CD1c-positive myeloid dendritic cell (primary cell): ENCODE measurements around the gene OLFML2A.
"Not testable (repeated sequence)": the region's sequence is repeated elsewhere in the genome, so short reads cannot be mapped to it uniquely, and the experiment has no call there.

Source experiments
- DNase-seq: peaks from one replicate; pipeline ENCODE4 v3.0.0-alpha.2; 2016; ENCODE audit errors: extremely low spot score

Gene OLFML2A

DNA sequence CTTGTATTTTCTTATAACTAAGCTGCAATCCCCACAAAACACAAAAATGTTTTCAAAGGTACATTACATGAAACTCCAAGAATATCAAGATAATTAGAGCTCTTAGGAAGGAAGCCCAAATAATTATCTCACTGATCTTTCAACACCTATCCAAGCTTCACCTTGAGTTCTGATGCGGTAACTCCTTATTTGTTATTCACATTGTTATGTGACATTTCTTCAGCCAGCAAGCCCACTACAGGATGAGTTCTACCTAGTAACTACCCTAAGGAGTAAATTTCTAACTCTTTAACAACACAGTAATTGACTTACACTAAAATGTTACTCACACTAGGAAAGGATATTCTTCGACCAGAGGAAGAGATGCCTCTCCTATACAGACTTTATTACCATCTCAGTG lies 15.7 kb upstream of the OLFML2A start:
- DNase-seq = no peak

DNA sequence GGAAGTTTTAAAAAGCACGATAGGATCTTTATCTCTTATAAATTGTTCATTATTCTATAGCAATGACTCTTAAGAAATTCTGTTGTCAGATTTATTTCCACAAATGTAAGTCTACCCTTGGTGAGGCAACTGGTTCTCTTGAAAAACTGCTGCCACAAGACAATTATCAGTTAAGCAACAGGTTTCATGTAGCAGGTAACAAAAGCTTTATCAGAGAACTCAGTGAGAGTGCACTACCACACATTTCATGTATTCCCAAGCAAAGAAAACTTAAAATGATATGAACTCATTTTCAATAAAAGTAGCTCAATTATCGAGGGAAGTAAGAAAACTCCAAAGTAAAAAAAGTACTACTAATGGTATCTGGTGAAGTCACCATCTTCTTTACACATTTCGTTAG lies 15.2 kb upstream of the OLFML2A start:
- no peak for DNase-seq

DNA sequence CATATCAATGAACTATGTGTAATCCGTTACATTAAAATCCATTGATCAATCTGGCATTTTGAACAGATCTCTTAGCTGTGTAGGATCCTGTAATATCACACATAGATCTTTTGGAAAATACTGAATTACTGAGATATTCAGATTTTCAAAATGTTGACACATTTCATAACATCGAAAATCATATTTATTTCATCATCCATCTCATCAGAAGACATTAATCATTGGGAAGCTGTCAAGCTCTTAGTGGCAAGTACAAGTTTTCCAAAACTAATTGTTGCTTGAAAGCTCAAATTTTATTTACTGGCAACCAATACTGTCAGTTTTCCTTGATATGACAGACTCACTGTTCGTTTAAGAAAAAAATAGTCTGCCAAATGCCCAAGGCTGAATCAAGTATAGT lies 14.3 kb upstream of the OLFML2A start:
- DNase-seq = no peak

DNA sequence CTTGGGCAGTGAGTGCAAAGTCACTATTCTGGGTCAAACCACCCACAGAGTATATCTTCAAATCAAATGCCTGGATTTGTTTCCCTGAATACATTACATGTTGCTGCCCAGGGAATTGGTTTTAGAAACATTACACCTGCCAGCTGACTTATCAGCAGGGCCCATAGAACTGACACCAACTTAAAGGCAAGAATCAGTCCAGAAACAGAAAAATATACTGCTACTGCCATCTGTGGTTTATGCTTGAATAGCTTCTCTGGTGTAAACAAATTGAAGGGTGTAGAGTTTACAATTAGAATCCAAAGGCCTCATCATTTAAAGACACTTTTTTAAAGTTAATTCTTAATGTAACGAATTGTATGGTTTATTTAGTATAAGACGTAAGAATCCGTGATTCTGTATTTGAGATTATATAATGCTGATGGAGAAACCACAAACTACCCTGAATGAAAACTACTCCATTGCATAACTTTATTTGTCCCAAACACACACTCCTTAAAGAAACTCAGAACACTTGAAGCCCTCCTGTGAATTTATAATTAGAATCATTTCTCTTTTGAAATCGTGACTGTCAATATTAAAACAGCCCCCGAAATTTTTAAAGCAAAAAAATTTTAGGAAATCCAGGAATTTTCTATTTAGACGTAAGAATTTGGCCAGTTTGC lies 12.0 kb upstream of the OLFML2A start:
- peak; percentile 26 for DNase-seq

DNA sequence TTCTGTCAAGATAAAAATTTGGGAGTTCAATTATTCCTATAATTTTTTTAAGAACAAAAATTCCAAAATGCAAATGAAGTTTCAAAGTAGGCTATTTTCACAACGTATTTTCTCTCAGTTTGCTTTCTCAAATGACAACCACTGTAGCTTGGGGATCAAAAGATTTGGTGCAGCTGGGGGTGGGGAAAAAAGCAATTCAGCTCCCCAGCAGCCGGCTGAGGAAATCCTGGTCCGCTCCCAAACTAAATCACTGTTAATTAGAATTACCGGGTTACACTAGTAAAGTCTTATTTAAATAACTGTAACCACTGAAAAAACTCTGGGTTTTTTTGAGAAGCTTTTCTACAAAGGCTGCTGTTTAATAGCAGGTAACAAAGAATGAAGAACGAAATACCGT lies 11.5 kb upstream of the OLFML2A start:
- DNase-seq = no peak

DNA sequence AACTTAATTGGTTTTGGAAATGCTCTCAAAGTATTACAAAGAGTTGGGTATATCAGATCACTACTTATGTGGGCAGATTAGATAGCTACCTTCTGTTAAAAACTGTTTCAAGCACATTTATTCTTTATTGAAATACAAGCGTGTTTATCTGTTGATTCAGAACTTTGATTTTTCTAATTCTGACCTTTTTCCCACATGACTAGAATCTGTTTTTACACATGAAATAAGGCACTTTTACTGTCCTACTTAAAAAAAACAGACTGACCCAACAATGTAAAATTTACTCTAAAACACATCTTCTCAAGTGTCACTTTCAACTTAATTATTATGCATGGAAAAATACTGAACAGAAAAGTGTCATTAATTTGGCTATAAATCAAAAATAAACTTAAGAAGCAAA lies 10.6 kb upstream of the OLFML2A start:
- no peak for DNase-seq

DNA sequence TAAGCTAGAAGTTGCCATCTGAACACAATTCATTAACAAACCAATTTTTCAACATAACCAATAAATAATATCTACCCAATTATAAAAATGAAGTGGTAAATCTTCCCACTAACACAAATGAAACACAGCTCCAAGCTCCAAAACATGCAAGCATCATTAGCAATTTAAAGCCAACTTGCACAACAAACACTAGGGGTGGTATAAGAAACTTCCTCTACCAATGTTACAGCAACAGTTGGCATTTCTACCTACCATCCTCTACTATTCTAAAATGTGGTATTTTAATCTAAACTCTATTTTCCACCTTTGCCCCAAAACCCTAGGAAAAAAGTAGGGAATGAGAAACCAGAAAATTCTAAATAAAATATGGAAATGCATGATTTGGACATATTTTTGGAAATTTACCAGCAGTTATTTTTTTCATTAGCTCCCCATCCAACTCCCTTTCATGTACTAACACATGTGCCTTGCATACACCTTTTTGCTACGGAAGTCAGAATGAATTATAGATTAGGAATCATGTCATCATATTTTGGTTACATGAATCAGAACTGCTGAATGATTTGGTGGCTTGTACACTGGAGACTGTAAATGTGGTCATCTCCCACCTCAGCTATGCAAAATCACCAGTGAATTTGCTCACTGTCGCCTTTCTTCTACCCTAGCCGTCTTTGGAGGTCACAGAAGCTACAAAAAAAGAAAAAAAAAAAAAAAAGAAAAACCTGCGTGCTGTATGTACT lies 9.9 kb upstream of the OLFML2A start:
- DNase-seq = no peak

DNA sequence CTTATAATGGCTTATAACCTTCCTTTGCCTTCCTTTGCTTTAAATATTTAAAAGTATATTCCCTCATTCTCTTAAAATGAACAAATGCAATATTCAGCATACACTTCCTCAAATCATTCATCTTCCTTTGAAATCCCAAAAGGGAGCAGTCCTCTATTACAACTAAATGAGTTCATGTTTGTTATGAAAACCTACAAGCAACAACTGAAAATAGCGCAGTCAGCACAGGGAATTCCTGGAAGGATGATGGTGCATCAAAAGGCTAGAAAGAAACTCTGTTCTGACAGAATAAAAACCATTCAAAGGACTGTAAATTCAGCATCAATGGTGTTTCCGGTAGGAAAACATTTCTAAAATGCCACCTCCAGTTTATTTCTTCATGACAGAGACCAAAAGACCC lies 9.1 kb upstream of the OLFML2A start:
- DNase-seq = peak; percentile 33

DNA sequence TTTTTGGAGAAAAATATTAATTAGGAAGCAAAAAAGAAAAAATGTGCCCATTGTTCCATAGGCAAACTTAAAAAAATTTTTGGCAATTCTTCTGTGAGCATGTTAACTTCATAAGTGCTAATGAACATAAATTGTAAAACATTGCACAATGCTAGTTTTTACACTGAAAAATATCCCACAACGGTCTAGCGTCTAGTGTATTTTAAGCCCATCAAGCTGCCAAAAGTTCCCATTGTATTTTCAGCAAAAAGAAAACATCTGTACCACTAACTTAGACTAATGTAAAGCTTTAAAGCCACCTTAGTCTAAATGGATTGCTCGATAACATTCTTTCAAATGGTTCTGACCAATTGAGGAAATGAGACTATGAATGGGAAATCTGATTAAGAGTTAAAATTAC lies 8.6 kb upstream of the OLFML2A start:
- DNase-seq = no peak

DNA sequence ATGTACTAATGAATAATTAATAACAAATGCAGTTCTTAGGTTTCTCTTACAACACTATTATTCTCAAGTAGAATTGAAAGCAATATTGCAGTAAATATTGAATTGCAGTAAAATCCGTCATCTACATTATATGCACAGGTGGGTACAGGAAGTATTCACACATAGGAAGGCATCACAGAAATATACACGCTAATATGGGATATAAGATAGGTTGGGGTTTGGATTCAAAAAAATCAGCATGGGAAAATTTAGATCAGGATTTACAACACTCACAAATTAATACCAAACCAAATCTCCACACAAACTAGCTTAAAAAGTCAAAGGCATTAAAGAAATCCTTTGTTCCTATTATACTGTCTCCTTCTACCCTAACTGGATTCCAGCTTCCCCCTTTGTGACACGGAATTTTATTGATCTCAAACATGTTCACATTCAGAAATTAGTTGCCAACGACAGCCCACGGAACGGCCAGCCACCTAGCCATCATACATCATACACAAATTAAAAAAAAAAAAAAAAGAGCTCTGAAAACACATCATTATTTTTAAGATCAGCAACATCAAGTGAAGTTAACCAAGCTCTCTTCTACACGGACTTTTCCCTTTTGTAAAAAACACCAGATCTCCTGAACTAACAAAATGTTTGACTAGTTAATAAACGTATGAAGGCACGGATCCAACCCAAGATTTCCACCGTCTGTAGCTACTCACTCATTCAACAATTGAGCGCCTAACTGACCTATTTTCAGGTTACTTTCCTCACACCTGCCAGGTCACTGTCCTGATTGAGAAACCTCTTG lies 8.0 kb upstream of the OLFML2A start:
- DNase-seq = no peak

DNA sequence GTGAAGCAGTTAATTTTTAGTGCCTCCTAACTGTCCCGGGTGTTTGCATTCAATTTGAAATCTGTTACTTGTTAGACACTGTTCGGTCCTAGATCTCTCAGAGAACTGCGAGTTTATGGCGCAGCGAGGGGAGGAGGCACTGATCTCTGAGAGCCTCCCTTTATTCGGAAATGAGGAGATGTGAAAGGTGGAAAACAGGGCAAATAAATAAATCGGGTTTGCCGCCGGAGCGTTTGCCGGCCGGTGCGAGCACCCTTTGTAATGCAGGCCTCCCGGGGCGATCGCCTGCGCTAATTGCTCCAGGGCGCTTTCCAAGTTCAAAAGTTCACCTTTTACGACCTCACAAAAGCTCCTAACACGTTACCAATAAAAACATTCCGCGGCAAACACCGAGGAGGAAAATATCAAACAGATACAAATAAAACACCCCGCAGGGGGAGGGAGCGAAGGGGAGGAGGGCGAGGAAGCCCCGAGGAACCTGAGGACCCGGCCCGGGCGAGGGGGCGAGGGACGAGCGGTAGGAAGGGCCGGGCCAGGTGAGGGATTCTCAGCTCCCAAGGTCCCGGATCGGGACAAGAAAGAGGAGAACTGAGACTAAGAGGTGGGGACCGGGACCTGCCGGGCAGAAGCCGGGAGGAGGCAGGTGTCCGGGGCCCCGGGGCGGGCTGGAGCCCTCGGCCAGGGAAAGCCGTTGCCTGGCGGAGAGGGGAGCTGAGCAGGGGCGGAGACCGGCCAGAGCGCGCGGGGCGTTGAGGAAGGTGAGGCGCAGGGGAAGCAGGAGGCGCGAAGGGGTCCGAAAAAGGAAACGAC lies 7.2 kb upstream of the OLFML2A start:
- DNase-seq = no peak

DNA sequence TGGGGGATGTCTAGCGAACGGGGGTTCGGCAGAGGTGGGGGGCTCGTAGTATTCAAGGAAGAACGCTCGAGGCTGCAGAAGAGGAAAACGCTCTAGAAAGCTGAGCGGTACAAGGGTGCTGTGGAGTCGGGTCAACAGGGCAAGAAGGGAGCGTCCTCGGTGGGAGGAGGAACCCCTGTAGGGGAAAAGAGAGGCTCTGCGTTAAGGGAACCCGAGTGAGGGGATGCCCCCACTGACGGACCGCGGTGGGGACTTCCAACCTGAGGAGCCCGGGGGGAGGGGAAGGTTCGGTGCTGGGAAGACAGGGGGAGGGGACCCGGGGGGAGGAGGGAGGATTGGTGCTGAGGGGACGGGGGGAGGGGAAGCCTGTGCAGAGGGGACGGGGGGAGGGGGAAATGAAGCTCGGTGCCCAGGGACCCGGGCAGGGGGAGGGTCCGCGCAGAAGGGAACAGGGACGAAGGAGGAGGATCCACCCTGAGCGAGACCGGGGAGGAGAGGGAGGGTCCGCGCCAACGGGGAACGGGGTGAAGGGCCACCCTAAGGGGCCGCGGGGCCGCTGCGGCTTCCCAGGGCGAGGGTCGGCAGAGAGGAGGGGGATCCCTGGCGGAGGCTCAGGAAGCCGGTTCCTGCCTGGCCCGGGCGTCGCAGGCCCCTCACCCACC lies 6.4 kb upstream of the OLFML2A start:
- DNase-seq = peak; percentile 31

DNA sequence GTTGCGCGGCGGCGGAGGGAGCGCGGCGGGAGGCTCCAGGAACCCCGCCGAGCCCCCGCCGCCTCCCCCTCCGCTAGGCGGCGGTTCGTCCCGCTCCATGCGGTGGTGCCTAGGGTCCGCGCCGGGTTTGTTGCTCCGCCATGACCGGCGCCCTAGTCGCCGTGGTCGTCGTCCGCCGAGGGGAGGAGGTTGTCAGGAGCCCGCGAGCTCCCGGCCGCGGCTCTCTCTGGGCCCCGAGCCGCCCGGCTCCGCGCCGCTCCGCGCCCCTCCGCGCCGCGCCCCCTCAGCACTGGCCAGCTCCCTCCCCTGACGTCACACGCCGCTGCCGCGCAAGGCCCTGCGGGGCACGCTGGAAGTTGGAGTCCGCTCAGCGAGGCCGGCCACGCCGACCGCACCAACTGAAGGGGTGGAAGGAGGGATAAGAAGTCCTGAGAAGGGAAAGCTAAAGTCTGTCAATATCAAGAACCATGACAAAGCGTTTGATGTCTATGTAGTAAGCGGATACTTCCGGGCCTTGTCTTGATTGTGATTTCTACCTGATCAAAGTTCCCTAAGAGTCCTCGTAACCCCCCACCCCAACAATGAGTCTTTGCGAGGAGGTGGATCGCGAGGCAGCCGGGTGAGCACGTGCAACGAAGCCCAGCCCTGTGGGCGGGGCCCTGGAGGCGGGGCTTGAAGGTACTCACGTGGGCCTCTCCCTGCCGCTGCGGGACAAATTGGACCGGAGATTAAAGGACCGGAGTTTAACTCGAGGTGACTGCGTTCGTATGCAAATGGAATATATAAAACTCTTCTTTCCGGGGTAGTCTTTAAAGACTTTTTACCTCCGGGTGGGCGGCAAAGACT lies 5.7 kb upstream of the OLFML2A start, which contains the start of gene NR6A1:
TSS of gene NR6A1 (minus strand) at position 291 of the 846 bp plus-strand sequence.
- peak; percentile 99 for DNase-seq

DNA sequence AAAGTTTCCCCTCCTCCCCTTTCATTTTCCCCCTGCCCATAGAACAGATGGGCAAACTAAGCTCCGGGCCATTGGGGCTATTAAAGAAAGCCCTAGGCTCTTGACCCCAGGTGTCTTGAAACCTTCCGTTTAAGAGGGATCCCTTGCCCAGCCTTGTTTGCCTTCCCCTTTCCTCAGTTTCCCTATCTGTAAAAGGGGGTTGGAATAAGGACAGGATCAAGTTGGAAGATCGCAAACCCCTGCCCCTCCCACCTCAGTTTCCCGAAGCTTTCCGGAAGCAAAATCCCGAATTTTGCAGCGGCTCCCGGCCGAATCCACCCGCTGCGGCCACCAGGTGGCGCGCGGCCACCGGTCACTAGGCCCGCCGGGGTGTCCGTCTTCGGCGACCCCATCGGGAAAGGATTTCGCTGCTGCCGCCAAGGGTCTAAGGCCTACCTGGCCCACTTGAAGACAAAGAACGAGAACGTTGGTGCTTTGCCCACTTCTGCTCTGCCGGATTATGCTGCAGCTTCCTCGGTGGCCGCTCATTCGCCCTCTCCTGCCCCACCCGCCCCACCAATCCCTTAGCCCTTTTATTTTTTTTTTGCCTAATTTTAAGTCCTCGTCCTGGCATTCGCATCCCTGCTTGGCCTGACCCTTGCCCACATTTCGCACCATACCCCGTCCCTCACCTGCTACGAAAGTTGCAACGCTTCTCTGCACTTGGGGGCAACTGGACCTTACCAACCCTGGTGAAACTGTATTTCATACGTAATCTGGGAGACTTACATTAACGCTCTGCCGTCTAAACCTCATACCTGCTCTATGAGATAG lies 4.9 kb upstream of the OLFML2A start:
- DNase-seq = peak; percentile 77

DNA sequence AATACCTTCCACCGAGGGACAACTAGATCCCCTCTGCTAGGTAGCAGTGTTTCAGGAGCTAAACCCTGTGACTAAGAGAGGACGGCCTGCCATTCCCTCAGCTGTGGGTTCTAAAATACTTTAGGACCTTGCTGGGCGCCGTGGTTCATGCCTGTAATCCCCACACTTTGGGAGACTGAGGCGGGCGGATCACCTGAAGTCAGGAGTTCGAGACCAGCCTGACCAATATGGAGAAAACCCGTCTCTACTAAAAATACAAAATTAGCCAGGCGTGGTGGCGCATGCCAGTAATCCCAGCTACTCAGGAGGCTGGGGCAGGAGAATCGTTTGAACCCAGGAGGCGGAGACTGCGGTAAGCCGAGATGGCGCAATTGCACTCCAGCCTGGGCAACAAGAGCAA lies 4.1 kb upstream of the OLFML2A start:
- not testable (repeated sequence) for DNase-seq

DNA sequence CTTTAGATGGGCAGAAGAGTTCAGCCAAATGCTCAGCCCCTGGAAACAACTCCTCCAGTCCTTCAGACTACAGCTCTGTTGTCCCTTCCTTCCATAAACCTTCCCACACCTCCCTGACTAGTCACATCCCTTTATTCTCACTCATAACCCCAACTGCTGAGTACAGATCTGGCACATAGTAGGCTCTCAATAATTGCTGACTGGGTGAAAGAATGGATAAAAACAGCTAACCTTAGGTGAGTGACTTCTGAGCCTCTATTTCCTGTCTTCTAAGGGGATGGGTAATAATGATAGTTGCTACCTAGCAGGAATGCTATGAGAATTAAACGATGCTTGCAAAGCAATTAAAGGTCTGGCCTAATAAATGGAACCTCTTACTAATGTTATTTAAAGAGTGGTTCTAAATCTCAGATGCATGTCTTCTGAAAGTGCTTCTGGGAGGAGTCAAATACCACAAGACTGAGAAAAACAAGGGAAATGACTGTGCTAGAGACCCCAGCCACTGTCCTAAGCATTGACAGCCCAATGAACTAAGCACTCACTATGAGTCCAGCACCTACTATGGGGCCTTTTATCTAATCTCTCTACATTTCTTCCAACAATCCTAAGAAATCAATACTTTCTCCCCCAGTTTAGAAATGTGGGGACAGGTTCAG lies 3.3 kb upstream of the OLFML2A start:
- DNase-seq = no peak

DNA sequence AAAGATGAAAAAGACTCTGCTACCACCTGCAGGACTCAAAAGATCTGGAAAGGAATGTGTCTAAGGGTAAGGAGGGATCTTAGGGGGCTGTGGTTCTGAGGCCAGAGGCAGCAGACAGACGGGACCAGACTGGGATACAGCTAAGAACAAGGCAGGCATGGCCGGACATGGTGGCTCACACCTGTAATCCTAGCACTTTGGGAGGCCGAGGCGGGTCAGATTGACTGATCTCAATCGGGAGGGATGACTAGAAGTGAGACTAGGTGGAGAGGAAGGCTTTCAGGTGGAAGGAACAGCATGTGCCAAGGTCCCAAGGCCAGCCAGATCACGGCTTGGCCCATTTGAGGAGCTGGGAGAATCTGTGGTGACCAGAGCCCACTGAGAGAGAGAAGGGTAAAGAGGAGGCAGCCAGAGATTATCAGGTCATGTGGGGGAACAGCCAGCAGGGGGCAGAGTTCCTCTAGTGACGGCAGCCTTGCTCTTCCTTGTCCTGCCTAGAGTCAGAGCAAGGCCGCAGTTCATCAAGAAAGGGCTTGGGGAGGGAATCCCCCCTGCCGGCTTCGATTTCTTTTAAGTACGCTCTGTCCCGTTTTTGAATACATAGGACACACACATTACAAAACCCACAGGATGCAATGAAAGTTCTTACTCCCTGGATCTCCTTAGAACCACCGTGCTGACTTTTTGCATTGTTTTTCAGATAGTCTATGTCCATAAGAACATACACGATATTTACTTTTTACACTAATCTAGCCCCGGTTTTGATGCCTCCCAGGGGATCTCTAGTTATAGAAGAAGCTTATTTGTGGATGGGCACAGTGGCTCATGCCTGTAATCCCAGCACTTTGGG lies 2.6 kb upstream of the OLFML2A start:
- peak; percentile 86 for DNase-seq

DNA sequence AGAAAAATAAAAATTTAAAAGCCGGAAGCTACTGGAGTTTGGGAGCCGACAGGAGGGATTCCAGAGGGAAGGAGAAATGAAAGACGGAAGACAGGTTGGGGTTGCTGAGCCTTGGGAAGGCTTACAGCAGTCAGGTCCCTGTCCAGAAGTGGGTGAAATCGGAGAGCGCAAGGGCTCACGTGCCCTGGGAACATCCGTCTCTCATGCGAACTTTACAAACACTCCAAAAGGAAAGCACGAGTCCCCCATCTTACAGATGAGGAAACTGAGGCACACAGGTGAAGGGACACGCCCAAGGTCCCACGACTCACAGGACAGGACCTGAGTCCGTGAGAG lies 347 bp upstream of the OLFML2A start:
- DNase-seq = no peak
